Caco-2 (cell line): ENCODE measurements around the gene GNA14. TPM values are rescaled to one million over a fixed set of nuclear protein-coding genes. Genes with fewer than 3 reads are reported as not detected.
"Not testable (repeated sequence)": the region's sequence is repeated elsewhere in the genome, so short reads cannot be mapped to it uniquely, and the experiment has no call there.

Experiments used
- BruUV-seq: library from RNA; stranded (reverse); fragments of 400-500 nt; replicated peaks from 2 replicates; lab custom pipeline; 2021; lab: Mats Ljungman, UMichigan
- CTCF ChIA-PET: fragments of 300-600 bp; sonication (Branson Sonifier 250); formaldehyde crosslinking; loops from one replicate; lab custom pipeline; 2022; ENCODE audit warnings: antibody characterized with exemption; lab: Charles Lee
- POLR2A ChIA-PET: fragments of 300-600 bp; sonication (Branson Sonifier 250); formaldehyde crosslinking; loops from one replicate; lab custom pipeline; 2022; ENCODE audit warnings: antibody characterized with exemption; lab: Charles Lee
- DNase-seq, 2 experiments: peaks; one replicate each; pipeline versions ENCODE4 v3.0.0 to v3.0.0-alpha.2; 2020 to 2022
- H3K27me3 ChIP-seq: replicated peaks from 2 replicates; pipeline ENCODE4 v1.6.0; 2011; ENCODE audit warnings: low read length; ENCODE audit not compliant: control insufficient read depth, insufficient read depth
- H3K36me3 ChIP-seq: 2 replicates; pipeline ENCODE4 v1.5.1; 2011; ENCODE audit warnings: low read length; ENCODE audit not compliant: control insufficient read depth, insufficient read depth
- H3K4me1 ChIP-seq: fragments of 250-450 bp; sonication (Bioruptor Pico); 2 replicates; pipeline ENCODE4 v1.5.1; 2020; ENCODE audit warnings: mild to moderate bottlenecking
- H3K4me3 ChIP-seq: 2 replicates; pipeline ENCODE4 v1.5.1; 2011; ENCODE audit warnings: low read depth, mild to moderate bottlenecking, control low read depth, low read length
- H3K9me3 ChIP-seq: fragments of 250-450 bp; sonication (Bioruptor Pico); 2 replicates; pipeline ENCODE4 v1.5.1; 2020; ENCODE audit warnings: mild to moderate bottlenecking, moderate library complexity
- H3K27ac Mint-ChIP-seq: one replicate; pipeline ENCODE4 v1.8.0; 2022; ENCODE audit warnings: mixed read lengths; ENCODE audit not compliant: unreplicated experiment
- H3K27me3 Mint-ChIP-seq: one replicate; pipeline ENCODE4 v1.8.0; 2022; ENCODE audit warnings: mixed read lengths; ENCODE audit not compliant: insufficient read depth, unreplicated experiment
- H3K36me3 Mint-ChIP-seq: one replicate; pipeline ENCODE4 v1.8.0; 2022; ENCODE audit warnings: mild to moderate bottlenecking, mixed read lengths; ENCODE audit not compliant: insufficient read depth, unreplicated experiment
- H3K4me1 Mint-ChIP-seq: one replicate; pipeline ENCODE4 v1.8.0; 2022; ENCODE audit warnings: low read depth, mixed read lengths; ENCODE audit not compliant: unreplicated experiment
- H3K4me3 Mint-ChIP-seq: one replicate; pipeline ENCODE4 v1.8.0; 2022; ENCODE audit warnings: mild to moderate bottlenecking, moderate library complexity, mixed read lengths; ENCODE audit not compliant: unreplicated experiment
- H3K9me3 Mint-ChIP-seq: one replicate; pipeline ENCODE4 v1.8.0; 2022; ENCODE audit warnings: mixed read lengths; ENCODE audit not compliant: unreplicated experiment
- intact Hi-C: fragments of 100-400 bp; cut with micrococcal nuclease; formaldehyde crosslinking; loops from one replicate; pipeline ENCODE4 v1.10.0; 2022; ENCODE audit not compliant: unreplicated experiment
- total RNA-seq: library from RNA; stranded (reverse); gene quantifications from 2 replicates; pipeline ENCODE4 v1.2.3, GENCODE V29; 2022
- TF ChIP-seq, protein P1 (sequence below), 2 experiments: fragments of 200-600 bp in 1 of 2; IDR thresholded peaks; 1 replicate in 1 of 2; 2 replicates in 1 of 2; pipeline versions ENCODE4 v1.5.1 to v1.8.0; 2011 to 2022; ENCODE audit warnings: antibody characterized with exemption in 1 of 2, control low read depth in 1 of 2, inconsistent platforms in 1 of 2, low read depth in 1 of 2, low read length in 1 of 2, mild to moderate bottlenecking in 1 of 2, moderate library complexity in 1 of 2; ENCODE audit not compliant: insufficient read depth in 1 of 2, severe bottlenecking in 1 of 2, unreplicated experiment in 1 of 2

Gene GNA14
- total RNA-seq, 1 experiment from 2014 or later, result not detected

DNA sequence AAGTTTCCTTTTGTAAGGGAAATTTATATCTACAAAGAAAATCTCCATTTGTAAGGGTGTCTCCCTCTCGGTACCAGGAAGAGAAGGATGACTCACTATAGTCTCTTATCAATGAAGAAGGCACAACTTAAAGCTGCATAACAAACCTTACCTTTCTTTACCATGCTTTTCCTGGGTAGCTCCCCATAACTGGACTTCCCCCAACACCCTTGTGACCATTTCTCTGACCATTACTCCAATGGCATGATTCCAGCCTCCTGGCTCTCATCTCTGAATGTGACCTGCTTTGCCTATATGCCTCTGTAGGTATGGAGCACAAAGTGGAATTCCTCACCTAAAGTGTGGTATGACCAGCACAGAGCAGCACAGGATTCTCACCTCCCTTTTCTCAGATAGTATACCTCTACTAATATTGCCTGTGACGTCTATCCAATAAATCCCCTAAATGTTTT lies 62.8 kb downstream of the GNA14 start:
- POLR2A ChIA-PET, result no interaction called here
- Mint-ChIP-seq H3K36me3 (no peaks in the 10 kb centered on the region), H3K4me1 (no peaks in the 10 kb centered on the region), H3K27ac (no peak overlapping the region), H3K4me3 (no peak overlapping the region), H3K27me3 (no peaks in the 10 kb centered on the region), H3K9me3 (no peaks in the 10 kb centered on the region)
- CTCF ChIA-PET, result no interaction called here
- BruUV-seq, result no TSS peak
- no peak for DNase-seq
- Histone ChIP-seq H3K27me3 (no peaks in the 10 kb centered on the region), H3K9me3 (no peaks in the 10 kb centered on the region), H3K4me1 (no peaks in the 10 kb centered on the region), H3K4me3 (no peak overlapping the region), H3K36me3 (no peaks in the 10 kb centered on the region)
- intact Hi-C loops, result no loop called here
- TF ChIP-seq, protein P1, sequence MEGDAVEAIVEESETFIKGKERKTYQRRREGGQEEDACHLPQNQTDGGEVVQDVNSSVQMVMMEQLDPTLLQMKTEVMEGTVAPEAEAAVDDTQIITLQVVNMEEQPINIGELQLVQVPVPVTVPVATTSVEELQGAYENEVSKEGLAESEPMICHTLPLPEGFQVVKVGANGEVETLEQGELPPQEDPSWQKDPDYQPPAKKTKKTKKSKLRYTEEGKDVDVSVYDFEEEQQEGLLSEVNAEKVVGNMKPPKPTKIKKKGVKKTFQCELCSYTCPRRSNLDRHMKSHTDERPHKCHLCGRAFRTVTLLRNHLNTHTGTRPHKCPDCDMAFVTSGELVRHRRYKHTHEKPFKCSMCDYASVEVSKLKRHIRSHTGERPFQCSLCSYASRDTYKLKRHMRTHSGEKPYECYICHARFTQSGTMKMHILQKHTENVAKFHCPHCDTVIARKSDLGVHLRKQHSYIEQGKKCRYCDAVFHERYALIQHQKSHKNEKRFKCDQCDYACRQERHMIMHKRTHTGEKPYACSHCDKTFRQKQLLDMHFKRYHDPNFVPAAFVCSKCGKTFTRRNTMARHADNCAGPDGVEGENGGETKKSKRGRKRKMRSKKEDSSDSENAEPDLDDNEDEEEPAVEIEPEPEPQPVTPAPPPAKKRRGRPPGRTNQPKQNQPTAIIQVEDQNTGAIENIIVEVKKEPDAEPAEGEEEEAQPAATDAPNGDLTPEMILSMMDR (IDR thresholded peaks at IDR 0.05; ENCODE audit: insufficient read depth in 1 of 2, low read depth in 1 of 2, low read length in 1 of 2, severe bottlenecking in 1 of 2, unreplicated experiment in 1 of 2), result no peak

DNA sequence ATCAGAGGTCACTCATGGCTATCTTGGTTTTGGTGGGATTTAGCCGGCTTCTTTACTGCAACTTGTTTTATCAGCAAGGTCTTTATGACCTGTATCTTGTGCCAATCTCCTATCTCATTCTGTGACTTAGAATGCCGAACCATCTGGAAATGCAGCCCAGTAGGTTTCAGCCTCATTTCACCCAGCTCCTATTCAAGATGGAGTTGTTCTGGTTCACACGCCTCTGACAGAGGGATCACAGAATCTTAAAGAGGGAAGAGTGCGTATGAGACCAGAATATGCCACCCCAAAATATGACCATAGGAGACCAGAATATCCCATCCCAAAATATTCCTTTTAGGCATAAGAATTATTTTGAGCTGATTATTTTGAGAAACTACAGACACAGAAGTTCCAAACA lies 63.2 kb downstream of the GNA14 start:
- H3K27me3 ChIP-seq, H3K27ac Mint-ChIP-seq, H3K4me1 ChIP-seq, H3K4me3 Mint-ChIP-seq, H3K4me1 Mint-ChIP-seq, H3K4me3 ChIP-seq, H3K27me3 Mint-ChIP-seq, intact Hi-C loops, DNase-seq, H3K9me3 ChIP-seq, POLR2A ChIA-PET, H3K36me3 ChIP-seq, H3K36me3 Mint-ChIP-seq, BruUV-seq, H3K9me3 Mint-ChIP-seq, CTCF ChIA-PET: not testable (repeated sequence)

DNA sequence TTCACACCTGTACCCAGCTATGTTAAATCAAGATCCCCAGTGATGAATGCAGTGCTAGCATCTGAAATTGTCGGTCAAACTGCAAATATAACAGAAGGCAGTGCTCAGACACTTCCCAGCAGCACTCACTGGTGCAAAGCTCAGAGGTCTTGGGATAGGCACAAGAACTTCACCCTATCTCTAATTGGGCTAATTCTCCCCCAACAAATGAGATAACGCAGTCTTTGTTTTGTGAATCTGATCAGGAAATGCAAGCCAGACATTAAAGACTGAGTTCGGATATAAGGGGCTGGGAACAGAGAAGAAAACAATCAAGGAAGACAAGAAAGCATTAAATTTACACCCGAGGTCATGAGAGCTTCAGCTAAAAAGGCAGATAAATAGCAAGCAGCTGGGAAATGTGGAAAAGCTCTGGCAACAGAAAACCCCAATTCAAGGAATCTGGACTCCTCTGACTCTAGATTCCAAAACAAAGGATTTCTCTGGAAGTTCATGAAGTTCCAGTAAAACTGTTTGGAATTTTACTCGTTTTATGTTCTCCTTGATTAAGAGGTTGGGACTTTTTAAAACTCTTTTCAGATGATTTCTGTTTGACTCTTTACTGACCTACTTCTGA lies 65.1 kb downstream of the GNA14 start:
- Mint-ChIP-seq H3K4me1 (no peaks in the 10 kb centered on the region), H3K9me3 (no peaks in the 10 kb centered on the region), H3K4me3 (no peak overlapping the region), H3K27ac (no peak overlapping the region), H3K27me3 (no peaks in the 10 kb centered on the region), H3K36me3 (no peaks in the 10 kb centered on the region)
- intact Hi-C loops, result no loop called here
- Histone ChIP-seq H3K4me3 (no peak overlapping the region), H3K36me3 (no peaks in the 10 kb centered on the region), H3K4me1 (no peaks in the 10 kb centered on the region), H3K9me3 (no peaks in the 10 kb centered on the region), H3K27me3 (no peaks in the 10 kb centered on the region)
- TF ChIP-seq, protein P1 (IDR thresholded peaks at IDR 0.05; ENCODE audit: insufficient read depth in 1 of 2, low read depth in 1 of 2, low read length in 1 of 2, severe bottlenecking in 1 of 2, unreplicated experiment in 1 of 2), result no peak
- POLR2A ChIA-PET, result no interaction called here
- CTCF ChIA-PET, result no interaction called here
- DNase-seq, result no peak
- no TSS peak for BruUV-seq
